HCT116 (cell line): ENCODE measurements around the gene GREM2. TPM values are rescaled to one million over a fixed set of nuclear protein-coding genes. Genes with fewer than 3 reads are reported as not detected.

Experiments
- ATAC-seq: fragments of 200-7000 bp; cut with Tn5 transposase; 2 replicates; pipeline ENCODE4 v1.9.1; 2020; ENCODE audit warnings: mild to moderate bottlenecking, moderate library complexity
- BruUV-seq: library from RNA; stranded (reverse); fragments of 400-500 nt; replicated peaks from 2 replicates; lab custom pipeline; 2021; lab: Mats Ljungman, UMichigan
- CTCF ChIA-PET: fragments of 300-600 bp; sonication (Branson Sonifier 250); formaldehyde crosslinking; loops from one replicate; lab custom pipeline; 2021; ENCODE audit warnings: antibody characterized with exemption; lab: Charles Lee
- POLR2A ChIA-PET: fragments of 300-600, 350-600 bp; sonication (Branson Sonifier 250); formaldehyde crosslinking; loops from one replicate; lab custom pipeline; 2021; ENCODE audit warnings: antibody characterized with exemption; lab: Charles Lee
- RAD21 ChIA-PET, 2 experiments: fragments of 300-600 bp; sonication (Branson Sonifier 250); formaldehyde crosslinking; loops; one replicate each; lab custom pipeline; 2023; ENCODE audit warnings: low total read pairs in 2 of 2; ENCODE audit not compliant: uncharacterized antibody in 2 of 2, unreplicated experiment in 2 of 2, low non-redundant PET in 1 of 2; lab: Charles Lee
- DNase-seq: peaks from one replicate; pipeline ENCODE4 v3.0.0-alpha.2; 2010; ENCODE audit warnings: low read depth, low spot score
- H2AFZ ChIP-seq: fragments of 200-600 bp; shearing (Covaris generic), sonication (generic); 2 replicates; pipeline ENCODE4 v1.6.1; 2017; ENCODE audit warnings: low read depth, mixed run types, mixed read lengths, antibody characterized with exemption, low read length; ENCODE audit not compliant: poor library complexity, severe bottlenecking
- H3K27ac ChIP-seq: 2 replicates; pipeline ENCODE4 v1.5.1; 2012; ENCODE audit warnings: low read depth, low read length
- H3K27me3 ChIP-seq: fragments of 200-600 bp; sonication (generic); 2 replicates; pipeline ENCODE4 v1.6.1; 2016; ENCODE audit warnings: mixed run types, low read length, mixed read lengths; ENCODE audit not compliant: insufficient read depth
- H3K36me3 ChIP-seq, 2 experiments: fragments of 200-500 bp in 1 of 2; fragments of 200-600 bp in 1 of 2; sonication (Bioruptor generic) in 1 of 2; sonication (generic) in 1 of 2; 2 replicates each; pipeline versions ENCODE4 v1.5.1 to v1.6.1; 2014 to 2016; ENCODE audit warnings: low read length in 2 of 2, inconsistent platforms in 1 of 2, mixed read lengths in 1 of 2, mixed run types in 1 of 2; ENCODE audit not compliant: insufficient read depth in 2 of 2, control insufficient read depth in 1 of 2
- H3K4me1 ChIP-seq, 2 experiments: fragments of 200-600 bp in 1 of 2; sonication (generic) in 1 of 2; 2 replicates each; pipeline versions ENCODE4 v1.5.1 to v1.6.1; 2012 to 2017; ENCODE audit warnings: low read length in 2 of 2, inconsistent platforms in 1 of 2, mild to moderate bottlenecking in 1 of 2, mixed read lengths in 1 of 2, mixed run types in 1 of 2, moderate library complexity in 1 of 2; ENCODE audit not compliant: insufficient read depth in 2 of 2, control insufficient read depth in 1 of 2
- H3K4me2 ChIP-seq: fragments of 200-600 bp; sonication (generic); 2 replicates; pipeline ENCODE4 v1.6.1; 2017; ENCODE audit warnings: mixed run types, low read length, mixed read lengths
- H3K4me3 ChIP-seq, 2 experiments: fragments of 200-600 bp in 1 of 2; sonication (generic) in 1 of 2; replicated peaks in 1 of 2; 2 replicates each; pipeline ENCODE4 v1.5.1; 2011 to 2016; ENCODE audit warnings: low read length in 2 of 2, control low read depth in 1 of 2, low read depth in 1 of 2, mild to moderate bottlenecking in 1 of 2, mixed read lengths in 1 of 2, mixed run types in 1 of 2
- H3K79me2 ChIP-seq: fragments of 200-600 bp; sonication (generic); 2 replicates; pipeline ENCODE4 v1.6.1; 2017; ENCODE audit warnings: mild to moderate bottlenecking, mixed run types, low read length, moderate library complexity, mixed read lengths; ENCODE audit not compliant: insufficient read depth
- H3K9ac ChIP-seq: fragments of 200-600 bp; sonication (generic); 2 replicates; pipeline ENCODE4 v1.6.1; 2016; ENCODE audit warnings: low read length, mixed read lengths
- H3K9me2 ChIP-seq: fragments of 200-600 bp; sonication (generic), shearing (Covaris generic); 2 replicates; pipeline ENCODE4 v1.6.1; 2017; ENCODE audit warnings: mixed run types, mild to moderate bottlenecking, moderate library complexity; ENCODE audit not compliant: insufficient read depth
- H3K9me3 ChIP-seq, 2 experiments: fragments of 200-500 bp in 1 of 2; fragments of 200-600 bp in 1 of 2; sonication (Bioruptor generic) in 1 of 2; sonication (generic) in 1 of 2; 2 replicates each; pipeline ENCODE4 v1.6.1; 2014 to 2017; ENCODE audit warnings: low read length in 2 of 2, mixed read lengths in 2 of 2, inconsistent platforms in 1 of 2, low read depth in 1 of 2, mild to moderate bottlenecking in 1 of 2, mixed run types in 1 of 2, moderate library complexity in 1 of 2; ENCODE audit not compliant: control insufficient read depth in 1 of 2, insufficient read depth in 1 of 2
- H4K20me1 ChIP-seq: fragments of 200-600 bp; sonication (generic), shearing (Covaris generic); 2 replicates; pipeline ENCODE4 v1.6.1; 2017; ENCODE audit warnings: mixed run types, mild to moderate bottlenecking, moderate library complexity; ENCODE audit not compliant: insufficient read depth
- CBX3 ChIP-seq: IDR thresholded peaks from 2 replicates; pipeline ENCODE4 v1.6.1; 2012; ENCODE audit warnings: low read depth
- CEBPB ChIP-seq: IDR thresholded peaks from 2 replicates; pipeline ENCODE4 v1.6.1; 2012; ENCODE audit warnings: low read depth
- CTCF ChIP-seq, 3 experiments: fragments of 200-600 bp in 1 of 3; sonication (generic) in 1 of 3; IDR thresholded peaks in 2 of 3; conservative IDR thresholded peaks in 1 of 3; 2 replicates each; pipeline ENCODE4 v1.5.1; 2012 to 2017; ENCODE audit warnings: low read depth in 2 of 3, low read length in 2 of 3, antibody characterized with exemption in 1 of 3, borderline replicate concordance in 1 of 3, control low read depth in 1 of 3, mild to moderate bottlenecking in 1 of 3, mixed read lengths in 1 of 3, mixed run types in 1 of 3, moderate library complexity in 1 of 3; ENCODE audit not compliant: insufficient read depth in 1 of 3
- ELF1 ChIP-seq: IDR thresholded peaks from 2 replicates; pipeline ENCODE4 v1.6.1; 2012; ENCODE audit warnings: low read depth, borderline replicate concordance
- EZH2 ChIP-seq: fragments of 200-600 bp; sonication (generic); IDR thresholded peaks from 2 replicates; pipeline ENCODE4 v1.6.1; 2017; ENCODE audit warnings: antibody characterized with exemption, mixed run types
- EZH2phosphoT487 ChIP-seq: fragments of 200-600 bp; IDR thresholded peaks from 2 replicates; pipeline ENCODE4 v1.6.1; 2018; ENCODE audit warnings: antibody characterized with exemption, borderline replicate concordance
- FOSL1 ChIP-seq: IDR thresholded peaks from 2 replicates; pipeline ENCODE4 v1.6.1; 2012; ENCODE audit warnings: low read depth
- JUND ChIP-seq: IDR thresholded peaks from 2 replicates; pipeline ENCODE4 v1.6.1; 2012
- MAX ChIP-seq: IDR thresholded peaks from 2 replicates; pipeline ENCODE4 v1.6.1; 2012
- POLR2AphosphoS5 ChIP-seq: IDR thresholded peaks from 2 replicates; pipeline ENCODE4 v1.6.1; 2011; ENCODE audit warnings: mild to moderate bottlenecking, low read depth, low read length, moderate library complexity
- RAD21 ChIP-seq: IDR thresholded peaks from 2 replicates; pipeline ENCODE4 v1.6.1; 2012; ENCODE audit warnings: low read depth, mild to moderate bottlenecking
- SP1 ChIP-seq: IDR thresholded peaks from 2 replicates; pipeline ENCODE4 v1.6.1; 2012; ENCODE audit warnings: low read depth
- SRF ChIP-seq: IDR thresholded peaks from 2 replicates; pipeline ENCODE4 v1.6.1; 2012; ENCODE audit warnings: low read depth
- YY1 ChIP-seq: IDR thresholded peaks from 2 replicates; pipeline ENCODE4 v1.6.1; 2011; ENCODE audit warnings: low read length, low read depth, moderate library complexity, mild to moderate bottlenecking; ENCODE audit not compliant: insufficient replicate concordance; ENCODE audit errors: extremely low read depth
- ZFX ChIP-seq: fragments of 450-650 bp; IDR thresholded peaks from 2 replicates; pipeline ENCODE4 v1.6.1; 2017
- ZNF274 ChIP-seq: fragments of 200-500 bp; sonication (Bioruptor generic); IDR thresholded peaks from 2 replicates; pipeline ENCODE4 v1.6.1; 2014; ENCODE audit warnings: mild to moderate bottlenecking, low read depth, low read length, inconsistent platforms
- intact Hi-C: fragments of 100-400 bp; cut with micrococcal nuclease; formaldehyde crosslinking; loops from 2 replicates; pipeline ENCODE4 v1.10.0; 2022
- total RNA-seq: library from RNA; stranded (reverse); gene quantifications from one replicate; pipeline ENCODE4 v1.2.1, GENCODE V29; 2021; ENCODE audit not compliant: unreplicated experiment

GREM2 gene
- total RNA-seq, 1 experiment from 2014 or later, result not detected

- ATAC-seq (no peak), DNase-seq (no peak)
- Histone ChIP-seq H4K20me1 (no peaks in the 10 kb centered on the region), H3K9me3 (peaks cover 10 to 15% of the 10 kb centered on the region in 2 experiments; a peak in 3 of 4 replicates), H3K36me3 (no peaks in the 10 kb centered on the region), H3K4me1 (no peaks in the 10 kb centered on the region), H2AFZ (no peak overlapping the region), H3K27ac (no peak overlapping the region), H3K9me2 (no peaks in the 10 kb centered on the region), H3K4me3 (no peak overlapping the region), H3K27me3 (no peaks in the 10 kb centered on the region), H3K9ac (no peak overlapping the region), H3K79me2 (no peaks in the 10 kb centered on the region), H3K4me2 (no peak overlapping the region)
- ChIA-PET CTCF (no interaction called here), POLR2A (no interaction called here), RAD21 (no interaction called here)
- intact Hi-C loops, result no loop called here
- no peak for TF ChIP-seq MAX
- no peak for TF ChIP-seq CTCF (IDR thresholded peaks at IDR 0.05 in 2 of 3, conservative IDR thresholded peaks at IDR 0.05 in 1 of 3; ENCODE audit: borderline replicate concordance in 1 of 3, insufficient read depth in 1 of 3, low read depth in 2 of 3, low read length in 2 of 3)
- no peak for TF ChIP-seq JUND
- no peak for TF ChIP-seq ZFX
- TF ChIP-seq CBX3, result no peak
- no peak for TF ChIP-seq EZH2phosphoT487
- no TSS peak for BruUV-seq
Measured at GRCh38 chr1:240559781-240560180, 52.2 kb downstream of the GREM2 start.

GRCh38 chr1:240555524-240555923, 56.4 kb downstream of the GREM2 start:
- Histone ChIP-seq H3K9ac (no peak overlapping the region), H3K27me3 (no peaks in the 10 kb centered on the region), H3K4me3 (no peak overlapping the region), H4K20me1 (no peaks in the 10 kb centered on the region), H3K9me2 (no peaks in the 10 kb centered on the region), H3K36me3 (no peaks in the 10 kb centered on the region), H2AFZ (no peak overlapping the region), H3K27ac (no peak overlapping the region), H3K79me2 (no peaks in the 10 kb centered on the region), H3K9me3 (peaks cover 0 to 7% of the 10 kb centered on the region in 2 experiments; a peak in 2 of 4 replicates), H3K4me2 (no peak overlapping the region), H3K4me1 (no peaks in the 10 kb centered on the region)
- ATAC-seq, result no peak
- POLR2A ChIA-PET, result no interaction called here
- RAD21 ChIA-PET, result no interaction called here
- intact Hi-C loops, result no loop called here
- TF ChIP-seq MAX (no peak), ZFX (no peak), SP1 (no peak), FOSL1 (no peak), CBX3 (no peak), RAD21 (no peak), YY1 (no peak), EZH2 (no peak), POLR2AphosphoS5 (no peak), CTCF (IDR thresholded peaks at IDR 0.05 in 2 of 3, conservative IDR thresholded peaks at IDR 0.05 in 1 of 3; ENCODE audit: borderline replicate concordance in 1 of 3, insufficient read depth in 1 of 3, low read depth in 2 of 3, low read length in 2 of 3) (no peak), ZNF274 (no peak), CEBPB (no peak), SRF (no peak), JUND (no peak), ELF1 (no peak)
- BruUV-seq, result no TSS peak
- DNase-seq, result no peak
- CTCF ChIA-PET, result no interaction called here
